ENCODE results near the gene M1AP.
A peak's percentile ranks its signal among the peaks of the same experiment; 100 is the strongest.

DNA sequence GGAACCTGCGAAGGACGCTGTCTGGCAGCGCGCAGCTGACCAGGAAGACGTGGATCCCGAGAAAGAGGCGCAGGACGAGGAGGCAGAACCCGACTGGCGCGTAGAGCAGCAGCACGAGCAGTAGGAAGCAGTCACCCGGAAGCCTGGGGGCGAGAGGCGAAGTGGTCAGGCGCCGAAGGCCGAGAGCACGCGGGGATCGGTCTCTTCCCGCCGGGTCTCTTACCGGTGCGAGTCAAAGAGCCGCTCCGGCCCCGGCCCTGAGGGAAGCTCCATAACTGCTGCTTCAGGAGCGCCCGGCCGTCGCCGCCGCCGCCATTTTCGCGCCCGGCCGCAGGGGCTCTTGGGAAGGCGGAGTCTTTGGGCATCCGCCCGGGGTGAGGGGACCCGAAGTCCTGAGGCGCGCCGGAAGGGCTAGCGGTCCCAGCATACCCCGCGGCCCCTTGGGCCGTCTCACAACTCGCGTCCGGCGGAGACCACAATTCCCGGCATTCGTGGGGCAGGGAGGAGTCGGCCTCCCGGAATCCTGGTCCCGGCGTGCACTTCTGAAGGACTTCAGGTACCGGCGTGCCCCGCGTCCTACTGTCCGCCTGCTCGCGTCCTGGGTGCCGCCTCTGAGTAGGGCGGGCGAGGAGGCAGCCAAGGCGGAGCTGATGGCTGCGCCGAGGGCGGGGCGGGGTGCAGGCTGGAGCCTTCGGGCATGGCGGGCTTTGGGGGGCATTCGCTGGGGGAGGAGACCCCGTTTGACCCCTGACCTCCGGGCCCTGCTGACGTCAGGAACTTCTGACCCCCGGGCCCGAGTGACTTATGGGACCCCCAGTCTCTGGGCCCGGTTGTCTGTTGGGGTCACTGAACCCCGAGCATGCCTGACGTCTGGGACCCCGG lies 118.5 kb downstream of the M1AP start, which contains the start of the genes AUP1 and HTRA2:
- TF ChIP-seq POLR2A (IDR thresholded peaks at IDR 0.05; ENCODE audit: low read length): peak; percentile 95
- TF ChIP-seq GATA1 (IDR thresholded peaks at IDR 0.05; ENCODE audit: low read depth, low read length): no peak
